ENCODE measurements around the gene RNASE7.
"Not testable (repeated sequence)": the region's sequence is repeated elsewhere in the genome, so short reads cannot be mapped to it uniquely, and the experiment has no call there.

Gene RNASE7, protein sequence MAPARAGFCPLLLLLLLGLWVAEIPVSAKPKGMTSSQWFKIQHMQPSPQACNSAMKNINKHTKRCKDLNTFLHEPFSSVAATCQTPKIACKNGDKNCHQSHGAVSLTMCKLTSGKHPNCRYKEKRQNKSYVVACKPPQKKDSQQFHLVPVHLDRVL

DNA sequence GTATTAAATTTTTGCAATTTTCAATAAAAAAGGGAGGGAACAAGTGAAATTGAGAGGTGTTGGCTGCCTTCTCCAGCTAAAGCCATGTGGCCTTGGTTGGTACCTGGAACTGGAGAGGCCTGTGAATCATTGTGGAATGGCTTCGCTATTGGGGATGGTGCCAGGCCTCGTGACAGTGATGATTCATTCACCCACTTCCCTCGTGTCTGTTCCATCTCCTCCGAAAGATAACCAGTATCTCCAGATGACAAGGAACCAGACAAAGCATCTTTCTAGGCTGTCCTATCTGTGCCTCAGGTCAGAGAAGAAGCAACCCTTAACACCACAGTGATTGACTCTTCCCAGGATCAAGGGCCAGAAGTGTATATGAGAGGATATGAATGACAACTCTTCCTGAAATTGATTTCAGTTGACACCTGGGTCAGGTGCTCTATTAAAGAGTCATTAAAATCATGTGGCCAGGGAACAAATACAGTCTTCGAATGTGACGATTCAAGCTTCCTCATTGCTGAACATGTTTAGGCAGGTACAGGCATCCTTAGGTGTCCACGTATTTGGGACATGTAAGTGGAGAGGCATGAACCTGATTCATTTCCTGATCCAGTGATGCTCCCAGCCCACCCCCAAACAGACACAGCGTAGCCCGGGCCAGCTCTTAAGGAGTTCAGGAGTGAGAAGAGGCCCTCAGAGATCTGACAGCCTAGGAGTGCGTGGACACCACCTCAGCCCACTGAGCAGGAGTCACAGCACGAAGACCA, at the start of gene RNASE7:
RNASE7 (plus strand) TSS at position 687 of the 758 bp plus-strand sequence. CDS start 631 bp downstream, outside the sequence.
- DNase-seq: no peak

DNA sequence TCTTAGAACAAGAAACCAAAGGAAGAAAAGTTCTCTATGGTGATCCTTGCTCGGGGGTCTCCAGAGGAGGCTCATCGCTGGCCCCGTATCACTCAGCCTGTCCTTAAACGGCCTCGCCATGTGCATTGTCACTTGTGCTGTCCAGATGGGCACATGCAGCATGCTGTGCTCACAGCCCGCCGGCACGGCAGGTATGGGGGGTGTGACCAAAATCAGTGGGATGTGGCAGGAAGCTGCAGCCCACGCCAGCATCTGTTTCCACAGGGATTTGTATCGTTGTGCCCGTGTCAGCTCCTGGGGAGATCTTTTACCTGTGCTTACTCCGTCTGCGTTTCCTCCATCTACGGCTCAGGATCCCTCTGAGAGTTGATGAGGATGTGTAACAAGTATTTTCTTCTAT, 45.6 kb upstream of the RNASE7 start:
- no peak for DNase-seq

DNA sequence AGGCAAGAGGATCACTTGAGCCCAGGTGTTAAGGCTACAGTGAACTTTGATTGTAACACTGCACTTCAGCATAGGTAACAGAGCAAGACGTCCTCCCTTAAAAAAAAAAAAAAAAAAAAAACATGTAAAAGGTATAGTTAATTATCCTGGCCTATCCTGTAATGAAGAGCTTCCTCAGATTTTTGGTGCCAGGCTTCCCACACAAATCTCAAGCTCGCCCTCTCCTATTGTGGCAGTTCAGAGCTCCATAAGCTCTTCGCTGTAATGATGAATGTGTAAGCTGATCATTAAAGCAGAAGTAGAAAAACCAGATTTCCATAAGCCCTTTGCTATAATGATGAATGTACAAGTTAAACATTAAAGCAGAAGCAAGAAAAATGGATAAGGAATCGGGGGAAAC, 45.0 kb upstream of the RNASE7 start:
- DNase-seq: no peak

DNA sequence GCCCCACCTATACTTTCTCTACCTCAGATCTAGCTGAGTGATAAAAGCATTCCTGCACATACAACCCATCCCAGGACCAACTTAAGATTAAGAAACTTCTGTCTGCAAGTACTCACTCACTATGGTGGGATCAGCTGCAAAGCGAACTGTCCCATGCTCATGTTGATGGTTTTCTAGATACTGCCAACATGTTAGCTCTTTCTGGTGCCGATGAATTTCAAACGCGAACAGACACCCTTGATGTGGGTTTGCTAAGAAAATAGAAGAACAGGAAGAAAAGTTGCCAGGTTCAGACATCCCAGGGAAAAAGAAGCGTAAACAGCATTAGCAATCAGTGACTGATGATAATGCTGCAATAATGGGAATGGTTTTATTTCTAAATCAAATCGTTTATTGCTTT, 44.6 kb upstream of the RNASE7 start:
- DNase-seq: no peak

DNA sequence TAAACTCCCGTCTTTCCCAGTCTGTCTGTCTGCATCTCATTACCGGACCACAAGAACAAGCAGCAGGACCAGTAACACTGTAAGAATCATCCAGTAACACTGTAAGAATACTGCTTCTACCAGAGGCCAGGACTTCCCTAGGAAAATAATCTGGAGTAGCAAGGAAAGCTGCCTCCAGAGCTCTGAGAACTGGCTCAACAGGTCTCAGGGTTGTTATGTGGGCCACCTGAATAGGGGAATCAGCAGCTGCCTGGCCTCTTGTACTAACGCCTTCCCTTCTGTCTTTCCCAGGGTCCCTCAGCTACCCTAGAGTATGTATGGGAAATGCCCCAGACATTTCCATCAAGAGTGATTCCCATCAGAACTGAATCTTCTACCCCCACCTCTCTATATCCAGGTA, 44.0 kb upstream of the RNASE7 start:
- no peak for DNase-seq

DNA sequence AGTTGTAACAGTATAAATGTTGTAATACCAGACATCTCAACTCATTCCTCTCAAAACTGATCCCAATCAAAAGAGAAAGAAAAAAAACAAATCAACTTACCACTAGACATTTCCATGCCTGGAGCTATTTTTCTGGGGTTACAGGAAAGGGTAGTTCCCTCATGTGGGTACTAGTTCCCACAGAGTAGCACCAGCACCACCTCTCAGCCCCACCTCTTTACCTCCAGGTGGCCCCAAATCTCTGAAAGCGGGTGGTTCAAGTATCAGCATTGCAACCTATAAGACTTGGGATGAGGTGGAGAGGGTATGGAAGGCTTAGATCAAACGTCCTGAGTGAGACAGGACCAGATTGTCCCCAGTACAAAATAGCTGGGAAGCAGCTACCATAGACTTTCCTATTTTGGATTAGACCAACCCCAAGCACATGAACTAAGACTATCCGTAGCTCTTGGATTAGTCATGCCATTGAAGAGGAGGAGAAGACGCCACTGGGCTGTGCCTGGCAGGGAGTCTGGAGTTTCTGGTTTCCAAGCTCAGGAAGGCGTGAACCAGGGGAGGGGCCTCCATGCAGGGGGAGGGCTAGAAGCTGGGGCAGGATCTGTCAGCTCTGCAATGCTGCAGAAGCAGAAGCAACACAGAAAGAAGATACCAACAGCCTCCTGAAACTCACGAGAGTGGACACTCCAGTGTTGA, 43.3 kb upstream of the RNASE7 start, which contains the start of gene SLC39A2:
SLC39A2 (plus strand) TSS at position 620 of the 693 bp plus-strand sequence. CDS start 154 bp downstream, outside the sequence.
- DNase-seq: no peak

DNA sequence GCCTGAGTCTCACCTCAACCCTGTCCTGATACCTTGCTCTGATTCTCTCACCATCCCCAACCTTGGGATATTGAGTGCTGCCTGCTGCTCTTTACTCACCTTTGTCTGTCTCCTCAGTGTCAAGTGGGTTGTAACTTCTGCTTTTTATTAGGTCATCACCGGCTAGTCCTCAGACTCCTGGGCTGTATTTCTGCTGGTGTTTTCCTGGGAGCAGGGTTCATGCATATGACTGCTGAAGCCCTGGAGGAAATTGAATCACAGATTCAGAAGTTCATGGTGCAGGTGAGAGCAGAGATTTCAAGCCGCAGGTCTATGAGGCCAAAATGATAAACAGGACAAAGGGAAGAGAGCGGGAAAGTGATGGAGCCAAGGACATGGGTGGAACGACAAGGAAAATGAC, 42.6 kb upstream of the RNASE7 start:
- DNase-seq: no peak

DNA sequence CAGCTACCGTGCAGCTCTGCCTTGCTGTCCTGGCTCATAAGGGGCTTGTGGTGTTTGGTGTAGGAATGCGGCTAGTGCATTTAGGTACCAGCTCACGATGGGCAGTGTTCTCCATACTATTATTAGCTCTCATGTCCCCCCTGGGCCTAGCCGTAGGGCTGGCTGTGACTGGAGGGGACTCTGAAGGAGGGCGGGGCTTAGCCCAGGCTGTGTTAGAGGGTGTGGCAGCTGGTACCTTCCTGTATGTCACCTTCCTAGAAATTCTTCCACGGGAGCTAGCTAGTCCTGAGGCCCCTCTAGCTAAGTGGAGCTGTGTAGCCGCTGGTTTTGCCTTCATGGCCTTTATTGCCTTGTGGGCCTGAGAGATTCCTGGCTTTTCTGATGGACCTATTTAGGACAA, 40.9 kb upstream of the RNASE7 start:
- DNase-seq: no peak

DNA sequence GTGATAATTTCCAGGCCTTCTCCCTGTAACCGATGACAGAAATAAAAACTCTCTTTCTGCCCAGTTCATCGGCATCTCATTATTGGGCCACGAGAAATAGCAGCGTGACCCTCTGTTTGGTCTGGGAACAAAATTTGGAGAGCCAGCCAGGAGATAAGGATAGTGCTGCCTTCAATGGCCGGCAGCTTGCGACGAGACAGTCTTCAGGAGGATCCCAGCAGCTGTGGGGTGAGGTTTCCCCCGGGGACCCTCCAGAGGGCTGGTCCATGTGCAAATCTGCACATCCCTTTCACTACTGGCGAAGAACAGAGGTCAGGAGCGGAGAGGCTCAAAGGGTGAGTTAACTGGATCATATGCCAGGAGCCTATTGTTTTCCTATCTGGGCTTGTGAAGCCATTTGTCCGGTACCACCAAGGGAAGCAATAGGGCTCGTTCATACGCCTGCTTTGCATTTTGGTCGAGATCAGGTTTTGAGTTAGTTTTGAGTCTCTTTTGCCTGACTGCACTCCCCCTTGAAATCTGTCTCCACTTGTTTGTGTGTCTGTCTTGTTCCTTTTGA, 38.3 kb upstream of the RNASE7 start:
- DNase-seq: no peak

DNA sequence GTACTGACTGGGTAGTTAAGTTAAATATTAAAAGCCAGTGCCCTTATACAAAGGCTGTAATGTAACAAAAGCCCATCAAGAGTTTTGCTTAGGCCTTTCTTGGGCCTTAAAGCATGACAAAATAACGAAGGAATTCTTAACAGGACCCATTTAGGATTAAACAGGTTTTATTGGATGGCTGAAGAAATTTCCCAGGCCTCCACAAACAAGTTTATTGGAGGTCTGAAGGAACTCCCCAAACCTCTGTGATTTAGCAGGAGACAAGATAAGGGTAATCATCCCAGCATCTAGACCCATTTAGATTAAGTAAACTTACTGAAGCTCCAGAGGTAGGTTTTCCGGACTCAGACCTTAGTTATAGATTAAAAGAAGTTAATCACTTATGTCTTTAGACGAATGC, 32.4 kb upstream of the RNASE7 start:
- not testable (repeated sequence) for DNase-seq

DNA sequence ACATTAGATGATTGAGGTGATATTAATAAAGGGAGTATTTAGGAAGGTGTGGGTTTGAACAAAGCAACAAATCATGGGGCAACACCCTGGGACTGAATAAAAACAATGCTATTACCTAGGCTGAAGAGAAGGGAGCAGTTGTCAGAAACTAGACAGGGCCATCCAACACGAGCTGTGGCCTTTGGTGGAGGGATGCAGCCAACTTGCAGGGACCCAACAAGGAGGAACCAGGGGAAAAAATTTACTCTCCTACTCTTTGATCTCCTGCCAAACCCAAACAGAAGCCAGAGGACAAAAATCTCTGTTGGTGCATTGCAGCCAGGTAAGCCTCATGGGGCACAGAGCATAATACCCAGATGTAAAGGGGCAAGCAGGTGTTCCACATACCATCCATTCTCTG, 31.0 kb upstream of the RNASE7 start:
- no peak for DNase-seq

DNA sequence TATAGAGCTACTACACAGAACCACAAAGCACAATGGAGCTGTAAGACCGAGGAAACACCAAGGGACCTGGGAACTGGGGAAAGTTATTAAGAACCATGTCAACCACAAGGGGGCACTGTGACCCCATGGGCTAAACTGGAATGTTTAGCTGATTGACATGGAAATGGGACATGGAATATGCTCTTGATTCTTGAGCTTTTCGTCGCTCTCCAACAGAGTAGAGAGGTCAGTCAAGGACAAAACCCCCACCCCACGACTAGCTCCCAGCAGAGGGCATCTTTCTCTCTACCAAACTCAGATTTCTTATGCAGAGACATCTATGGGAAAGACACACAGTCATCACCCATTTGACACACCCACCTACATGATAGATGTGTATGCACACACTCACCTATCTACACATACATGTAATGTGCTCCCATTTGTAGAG, 27.4 kb upstream of the RNASE7 start:
- DNase-seq: peak; percentile 42

DNA sequence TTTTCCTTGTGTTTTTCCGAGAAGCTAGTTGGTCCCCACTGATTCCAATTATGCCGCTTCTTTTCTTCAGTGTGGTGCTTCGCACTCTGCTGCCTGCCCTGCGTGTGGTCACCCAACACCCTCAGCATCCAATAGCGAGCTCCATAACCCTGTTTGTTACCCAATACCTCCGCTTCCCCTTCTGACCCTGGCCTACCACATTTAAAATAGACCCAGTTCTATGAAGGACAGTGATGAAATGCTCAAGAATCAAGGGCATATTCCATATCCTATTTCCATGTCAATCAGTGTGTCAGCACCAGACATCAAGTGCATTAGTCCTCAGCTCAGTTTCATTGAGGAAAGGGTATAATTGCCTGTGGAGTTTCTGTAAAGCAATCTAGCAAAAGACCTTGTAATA, 26.9 kb upstream of the RNASE7 start:
- DNase-seq: no peak

DNA sequence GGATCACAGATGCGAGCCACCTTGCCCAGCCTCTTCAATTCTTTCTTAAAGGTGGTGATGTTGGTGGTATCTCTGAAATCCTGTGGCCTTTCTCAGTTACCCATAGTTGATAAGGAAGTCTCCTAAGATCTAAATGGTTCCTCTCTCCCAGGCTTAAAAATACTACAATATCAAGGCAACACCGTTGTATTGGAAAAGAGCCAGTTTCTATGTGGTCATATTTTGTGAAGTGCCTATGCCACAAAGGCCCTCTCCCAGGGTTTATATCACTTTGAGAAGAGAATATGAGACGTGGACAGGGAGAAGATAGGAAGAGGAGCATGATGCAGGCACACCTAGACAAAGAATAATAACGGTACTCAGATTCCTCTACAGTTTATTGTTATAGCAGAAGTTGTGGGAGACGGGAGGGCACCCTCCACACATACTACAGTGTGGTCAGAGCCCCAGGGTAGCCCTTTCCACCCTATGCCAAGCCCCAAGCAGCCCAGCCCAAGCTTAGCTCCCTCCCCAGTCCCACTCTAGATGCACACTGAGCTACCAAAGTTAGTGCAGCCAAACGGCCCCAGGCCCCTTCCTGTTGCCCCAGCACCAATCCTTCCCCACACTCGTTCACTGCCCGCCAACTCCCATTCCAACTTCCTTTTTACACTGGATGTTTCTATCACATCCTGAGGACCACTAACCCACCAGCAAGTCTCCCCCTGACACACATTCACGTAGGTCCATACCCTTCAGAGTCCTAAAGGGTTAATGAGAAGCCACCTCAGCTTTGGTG, 25.6 kb upstream of the RNASE7 start:
- DNase-seq: no peak

DNA sequence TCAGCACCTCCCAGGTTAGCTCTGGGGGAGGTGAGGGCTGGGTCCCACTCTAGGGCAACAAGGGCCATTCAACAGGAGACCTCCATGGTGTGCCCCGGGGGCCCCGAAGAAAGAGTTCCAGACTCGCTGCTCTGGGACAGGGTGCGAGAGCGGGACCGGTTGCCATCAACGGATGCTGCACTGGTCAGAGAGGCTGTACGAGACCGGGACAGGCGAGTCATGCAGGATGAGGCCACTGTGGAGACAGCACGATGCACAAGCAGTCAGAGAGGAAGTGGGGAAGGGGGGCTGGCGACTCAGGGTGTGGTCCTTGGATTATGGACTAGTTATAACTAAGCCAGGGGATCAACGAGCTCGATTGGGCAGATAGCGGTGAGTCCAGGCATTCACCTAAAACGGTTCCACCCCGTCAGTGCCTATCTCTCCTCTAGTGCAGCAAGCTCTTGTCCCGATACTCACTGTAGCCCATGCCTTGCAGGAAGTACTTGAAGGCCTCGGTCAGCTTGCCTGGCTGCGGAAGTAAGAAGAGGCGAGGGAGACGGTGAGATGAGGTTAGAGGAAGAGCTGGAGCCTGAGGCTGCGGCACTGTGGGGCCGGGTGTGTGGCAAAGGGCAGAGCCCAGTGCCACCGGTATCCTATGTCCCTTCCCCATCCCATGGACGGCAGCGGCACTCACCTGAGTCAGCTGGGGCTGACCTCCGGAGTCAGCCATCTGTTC, 24.5 kb upstream of the RNASE7 start:
- DNase-seq: no peak

DNA sequence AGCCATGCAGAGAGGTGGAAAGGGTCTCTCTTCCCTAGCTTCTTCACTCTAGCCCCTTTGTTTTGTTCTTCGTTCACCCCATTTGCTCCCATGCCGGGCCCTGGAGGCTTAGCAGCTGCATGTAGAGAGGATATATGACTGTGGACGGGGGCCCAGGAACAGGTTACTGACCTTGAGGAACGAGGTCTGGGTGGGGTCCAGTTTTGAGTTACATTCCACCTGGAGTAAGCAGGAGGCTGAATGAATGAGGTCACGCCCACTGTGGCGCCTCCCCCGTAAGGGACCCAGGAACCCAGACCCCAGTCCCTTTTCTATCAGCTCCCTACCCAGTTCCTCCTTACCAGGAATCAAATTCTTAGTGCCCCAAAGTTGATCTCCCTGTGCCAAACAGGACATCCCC, 23.9 kb upstream of the RNASE7 start:
- no peak for DNase-seq

DNA sequence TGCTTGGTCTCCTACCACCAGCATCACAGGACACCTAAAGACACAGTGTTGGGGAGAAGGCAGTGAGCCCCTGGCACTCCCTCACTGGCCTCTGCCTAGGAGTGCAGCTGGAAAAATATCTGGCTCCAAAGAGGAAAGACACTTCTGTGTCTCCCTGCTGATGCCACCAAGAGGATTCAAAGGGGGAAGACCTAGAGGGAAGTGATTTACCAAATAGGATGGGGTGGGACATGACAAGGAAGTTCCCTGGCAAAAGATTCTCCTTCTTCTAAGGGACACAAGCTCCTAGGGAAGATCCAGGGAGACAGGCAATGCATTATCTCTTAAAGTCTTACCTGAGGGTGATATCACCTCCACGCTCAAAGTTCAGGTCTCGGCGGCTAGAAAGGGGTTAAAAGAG, 23.4 kb upstream of the RNASE7 start:
- DNase-seq: no peak

DNA sequence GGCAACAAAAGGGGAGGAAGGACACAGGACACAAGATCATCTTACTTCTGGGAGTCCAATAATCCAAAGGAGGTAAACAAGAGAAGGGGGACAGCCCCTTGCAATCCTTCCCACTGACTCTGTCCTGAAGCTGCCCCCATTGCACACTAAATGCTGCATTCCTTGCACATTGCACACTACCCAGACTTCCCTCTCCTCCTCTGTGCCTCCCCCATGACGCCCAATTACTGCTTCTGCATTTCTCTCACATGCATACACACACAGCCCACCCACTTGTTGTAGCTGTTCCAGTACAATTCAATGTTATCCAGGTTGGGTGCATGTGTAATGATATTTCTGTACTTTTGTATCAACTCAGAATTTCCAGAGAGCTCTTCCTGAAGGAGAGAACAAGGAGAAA, 22.8 kb upstream of the RNASE7 start:
- no peak for DNase-seq

DNA sequence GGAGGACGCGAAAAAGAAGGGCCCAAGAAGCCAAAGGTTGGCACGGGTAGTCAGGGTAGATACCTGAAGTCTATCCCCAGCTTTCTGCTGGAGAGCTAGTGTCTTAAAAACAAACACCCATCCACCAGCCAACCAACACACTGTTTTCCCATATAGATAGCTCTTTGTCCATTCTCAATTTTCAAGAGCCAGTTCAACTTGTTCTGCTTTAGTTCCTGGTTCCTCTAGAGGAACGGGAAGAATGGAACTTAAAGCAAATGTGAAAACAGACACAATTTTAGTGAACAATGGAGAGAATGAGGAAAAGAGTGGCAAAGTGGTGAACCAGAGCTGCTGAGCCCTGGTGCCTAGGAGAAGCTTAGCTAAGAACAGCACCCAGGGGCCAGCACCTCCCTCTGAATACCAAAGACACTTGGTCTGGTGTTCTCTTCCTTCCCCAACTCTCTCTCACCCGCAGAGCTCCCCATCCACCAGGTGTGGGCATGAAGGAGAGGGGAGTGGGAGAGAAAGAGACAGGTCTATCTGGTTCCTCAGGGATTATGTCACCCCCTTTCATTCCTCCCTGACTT, 21.1 kb upstream of the RNASE7 start:
- DNase-seq: no peak

DNA sequence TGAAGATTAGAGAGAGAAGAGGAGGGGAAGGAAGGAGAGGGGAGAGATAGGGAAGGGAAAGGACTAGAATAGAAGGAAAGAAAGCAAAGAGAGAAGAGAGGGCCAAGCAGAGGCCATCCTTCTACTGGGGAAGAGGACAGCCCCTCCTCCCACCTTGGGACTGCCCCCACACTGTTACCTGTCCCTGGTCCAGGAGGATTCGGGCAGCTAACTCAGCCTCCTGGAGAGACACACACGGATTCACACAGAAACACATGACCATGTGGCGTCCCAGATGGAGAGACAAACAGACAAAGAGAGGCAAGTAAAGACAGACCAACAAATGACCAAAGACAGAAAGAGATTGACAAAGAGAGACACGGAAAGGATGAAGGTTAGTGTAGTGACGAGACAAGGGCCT, 19.5 kb upstream of the RNASE7 start:
- DNase-seq: no peak

DNA sequence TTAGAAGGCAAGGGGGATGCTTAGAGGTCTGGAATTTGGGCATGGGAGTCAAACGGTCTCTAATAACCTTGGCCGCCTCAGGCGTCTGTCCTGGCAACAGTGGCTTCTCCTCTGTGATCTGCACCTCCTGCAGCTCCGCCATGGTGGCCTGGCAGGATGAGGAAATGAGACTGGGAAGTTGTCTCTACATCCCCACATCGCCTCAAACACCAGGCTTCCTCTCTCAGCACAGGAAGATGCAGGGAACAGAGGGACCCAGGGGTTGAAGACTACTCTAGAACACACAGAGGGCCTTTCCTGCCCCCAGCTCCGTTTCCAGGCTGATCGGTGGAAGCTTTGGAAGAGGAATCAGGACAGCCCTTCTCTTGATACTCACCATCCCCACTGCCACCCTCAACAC, 19.0 kb upstream of the RNASE7 start:
- DNase-seq: no peak

All from NCI-H2081 treated with DMSO at 0.1 percent for 48 hours (cell line).